ENCODE results near the gene UQCR10.

The UQCR10 gene

GRCh38 chr22:29799217-29799680, 32.1 kb downstream of the UQCR10 start:
- in situ Hi-C loops (cut with MboI; ENCODE audit: low sequenced_read_pairs, unreplicated experiment) = no loop called here
- TF ChIP-seq CTCF (IDR thresholded peaks at IDR 0.05; ENCODE audit: borderline replicate concordance, control extremely low read depth, extremely low read depth, insufficient read depth, missing control alignments) = no peak
- no peak for DNase-seq (ENCODE audit: low spot score)

- in situ Hi-C loops (cut with MboI; ENCODE audit: low sequenced_read_pairs, unreplicated experiment) = no loop called here
- TF ChIP-seq CTCF (IDR thresholded peaks at IDR 0.05; ENCODE audit: borderline replicate concordance, control extremely low read depth, extremely low read depth, insufficient read depth, missing control alignments) = no peak
- no peak for DNase-seq (ENCODE audit: low spot score)
Observed at GRCh38 chr22:29801153-29801552, 34.0 kb downstream of the UQCR10 start.

GRCh38 chr22:29801796-29802195, 34.6 kb downstream of the UQCR10 start:
- in situ Hi-C loops (cut with MboI; ENCODE audit: low sequenced_read_pairs, unreplicated experiment) = no loop called here
- TF ChIP-seq CTCF (IDR thresholded peaks at IDR 0.05; ENCODE audit: borderline replicate concordance, control extremely low read depth, extremely low read depth, insufficient read depth, missing control alignments) = no peak

GRCh38 chr22:29803190-29803589, 36.0 kb downstream of the UQCR10 start:
- TF ChIP-seq CTCF (IDR thresholded peaks at IDR 0.05; ENCODE audit: borderline replicate concordance, control extremely low read depth, extremely low read depth, insufficient read depth, missing control alignments) = no peak
- DNase-seq (ENCODE audit: low spot score) = no peak
- in situ Hi-C loops (cut with MboI; ENCODE audit: low sequenced_read_pairs, unreplicated experiment) = no loop called here

More at GRCh38 chr22:29801796-29802195, 34.6 kb downstream of the UQCR10 start:
- no peak for DNase-seq (ENCODE audit: low spot score)

GRCh38 chr22:29804985-29805384, 37.8 kb downstream of the UQCR10 start:
- no peak for DNase-seq (ENCODE audit: low spot score)
- in situ Hi-C loops (cut with MboI; ENCODE audit: low sequenced_read_pairs, unreplicated experiment) = no loop called here
- no peak for TF ChIP-seq CTCF (IDR thresholded peaks at IDR 0.05; ENCODE audit: borderline replicate concordance, control extremely low read depth, extremely low read depth, insufficient read depth, missing control alignments)

GRCh38 chr22:29806196-29806595, 39.0 kb downstream of the UQCR10 start:
- no peak for TF ChIP-seq CTCF (IDR thresholded peaks at IDR 0.05; ENCODE audit: borderline replicate concordance, control extremely low read depth, extremely low read depth, insufficient read depth, missing control alignments)
- in situ Hi-C loops (cut with MboI; ENCODE audit: low sequenced_read_pairs, unreplicated experiment) = no loop called here
- DNase-seq (ENCODE audit: low spot score) = no peak

- TF ChIP-seq CTCF (IDR thresholded peaks at IDR 0.05; ENCODE audit: borderline replicate concordance, control extremely low read depth, extremely low read depth, insufficient read depth, missing control alignments) = no peak
- DNase-seq (ENCODE audit: low spot score) = no peak
- in situ Hi-C loops (cut with MboI; ENCODE audit: low sequenced_read_pairs, unreplicated experiment) = no loop called here
Observed at GRCh38 chr22:29810216-29810615, 43.0 kb downstream of the UQCR10 start.

All from GM13976 (cell line).